NK-92 treated with Interleukin-12 subunit alpha and Interleukin-12 subunit beta, amount 100 ng/mL, for 24 hours (cell line): ENCODE data around the gene TRIM27.
A peak's percentile ranks its signal among the peaks of the same experiment; 100 is the strongest.
"Not testable (repeated sequence)": the region's sequence is repeated elsewhere in the genome, so short reads cannot be mapped to it uniquely, and the experiment has no call there.

Experiments
- DNase-seq: peaks from one replicate; lab custom pipeline; 2025; lab: John Stamatoyannopoulos, UW

The TRIM27 gene, protein sequence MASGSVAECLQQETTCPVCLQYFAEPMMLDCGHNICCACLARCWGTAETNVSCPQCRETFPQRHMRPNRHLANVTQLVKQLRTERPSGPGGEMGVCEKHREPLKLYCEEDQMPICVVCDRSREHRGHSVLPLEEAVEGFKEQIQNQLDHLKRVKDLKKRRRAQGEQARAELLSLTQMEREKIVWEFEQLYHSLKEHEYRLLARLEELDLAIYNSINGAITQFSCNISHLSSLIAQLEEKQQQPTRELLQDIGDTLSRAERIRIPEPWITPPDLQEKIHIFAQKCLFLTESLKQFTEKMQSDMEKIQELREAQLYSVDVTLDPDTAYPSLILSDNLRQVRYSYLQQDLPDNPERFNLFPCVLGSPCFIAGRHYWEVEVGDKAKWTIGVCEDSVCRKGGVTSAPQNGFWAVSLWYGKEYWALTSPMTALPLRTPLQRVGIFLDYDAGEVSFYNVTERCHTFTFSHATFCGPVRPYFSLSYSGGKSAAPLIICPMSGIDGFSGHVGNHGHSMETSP

GRCh38 chr6:28923318-28924102 is at the start of gene TRIM27:
TSS of gene TRIM27 (minus strand) at chr6:28923985. CDS start at chr6:28923632, 353 bp downstream.
- peak; percentile 72 for DNase-seq

DNA sequence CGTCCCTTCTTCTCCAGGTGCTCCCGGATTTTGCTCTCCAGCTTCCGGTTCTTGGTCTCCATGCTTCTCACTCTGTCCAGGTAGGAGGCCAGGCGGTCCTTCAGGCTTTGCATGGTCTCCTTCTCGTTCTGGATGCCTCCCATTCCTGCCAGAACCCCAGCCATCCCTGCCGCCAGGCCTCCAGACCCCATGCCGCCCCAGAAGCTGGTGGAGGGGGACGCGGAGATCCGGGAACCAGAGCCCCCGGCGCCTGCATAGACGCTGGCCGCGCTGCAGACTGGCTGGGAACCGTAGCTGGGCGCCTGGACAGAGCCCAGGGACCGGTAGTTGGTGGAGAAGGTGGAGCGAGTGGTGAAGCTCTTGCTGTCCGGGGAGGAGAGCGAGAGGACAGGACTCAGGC is 46.3 kb upstream of the TRIM27 start:
- not testable (repeated sequence) for DNase-seq

DNA sequence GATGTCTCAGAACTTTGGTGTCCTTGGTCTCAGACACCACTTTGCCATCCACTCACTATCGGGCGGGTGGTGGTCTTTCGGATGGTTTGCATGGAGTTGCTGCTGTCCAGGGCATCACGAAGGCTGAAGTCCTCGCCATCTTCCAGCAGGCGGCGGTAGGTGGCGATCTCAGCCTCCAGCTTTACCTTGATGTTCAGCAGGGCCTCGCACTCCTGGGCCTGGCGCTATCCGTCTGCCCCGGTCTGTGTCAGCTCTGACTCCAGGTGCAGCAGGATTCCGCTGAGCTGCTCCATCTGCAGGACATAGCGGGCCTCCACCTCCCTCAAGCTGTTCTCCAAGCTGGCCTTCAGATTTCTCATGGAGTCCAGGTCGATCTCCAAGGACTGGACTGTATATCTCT is 45.3 kb upstream of the TRIM27 start:
- no peak for DNase-seq

- DNase-seq = no peak
Observed at GRCh38 chr6:28968476-28968875, 44.7 kb upstream of the TRIM27 start.

- DNase-seq = no peak
Observed at GRCh38 chr6:28965706-28966105, 41.9 kb upstream of the TRIM27 start.

GRCh38 chr6:28960846-28961500 is 37.2 kb upstream of the TRIM27 start:
- DNase-seq = no peak

DNA sequence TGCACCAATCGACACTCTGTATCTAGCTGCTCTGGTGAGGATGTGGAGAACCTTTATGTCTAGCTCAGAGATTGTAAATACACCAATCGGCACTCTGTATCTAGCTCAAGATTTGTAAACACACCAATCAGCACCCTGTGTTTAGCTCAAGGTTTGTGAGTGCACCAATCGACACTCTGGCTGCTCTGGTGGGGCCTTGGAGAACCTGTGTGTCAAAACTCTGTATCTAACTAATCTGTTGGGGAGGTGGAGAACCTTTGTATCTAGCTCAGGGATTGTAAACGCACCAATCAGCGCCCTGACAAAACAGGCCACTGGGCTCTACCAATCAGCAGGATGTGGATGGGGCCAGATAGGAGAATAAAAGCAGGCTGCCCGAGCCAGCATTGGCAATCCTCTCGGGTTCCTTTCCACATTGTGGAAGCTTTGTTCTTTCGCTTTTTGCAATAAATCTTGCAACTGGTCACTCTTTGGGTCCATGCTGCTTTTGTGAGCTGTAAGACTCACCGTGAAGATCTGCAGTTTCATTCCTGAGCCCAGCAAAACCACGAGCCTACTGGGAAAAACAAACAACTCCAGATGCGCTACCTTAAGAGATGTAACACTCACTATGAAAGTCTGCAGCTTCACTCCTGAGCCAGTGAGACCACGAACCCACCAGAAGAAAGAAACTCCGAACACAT is 34.9 kb upstream of the TRIM27 start:
- not testable (repeated sequence) for DNase-seq

GRCh38 chr6:28957795-28958314 is 34.1 kb upstream of the TRIM27 start:
- DNase-seq = not testable (repeated sequence)

- no peak for DNase-seq
Observed at GRCh38 chr6:28956331-28956730, 32.5 kb upstream of the TRIM27 start.

DNA sequence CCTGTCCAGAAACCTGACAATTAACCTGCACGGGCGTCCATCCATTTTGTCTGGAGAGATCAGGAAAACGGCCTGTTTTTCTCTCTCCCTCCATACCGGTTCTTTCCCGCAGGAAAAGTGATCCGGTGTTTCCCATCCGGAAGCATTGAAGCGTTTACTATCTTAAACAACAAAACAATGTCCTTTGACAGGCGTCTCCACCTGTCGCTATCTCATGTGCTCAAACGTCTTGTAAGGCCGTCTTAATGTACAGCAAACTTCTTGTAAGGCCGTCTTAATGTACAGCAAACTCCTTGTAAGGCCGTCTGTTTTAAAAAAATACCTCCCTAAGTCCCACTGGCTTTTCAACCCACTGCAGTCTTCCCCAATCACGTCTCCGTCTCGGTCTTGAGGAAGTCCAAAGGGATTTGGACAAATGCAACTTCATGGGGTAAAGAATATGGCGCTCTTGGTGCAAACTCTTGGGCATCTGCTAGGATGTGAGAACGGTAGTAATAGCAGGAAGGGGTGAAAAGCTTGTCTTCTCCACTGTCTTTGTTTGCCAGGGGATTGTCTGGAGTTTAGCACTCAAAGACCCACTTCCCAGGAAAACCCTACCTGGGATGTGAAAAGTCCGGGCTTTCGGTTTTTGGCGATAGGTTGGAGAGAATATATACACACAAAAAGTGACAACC is 29.9 kb upstream of the TRIM27 start:
- DNase-seq = no peak

DNA sequence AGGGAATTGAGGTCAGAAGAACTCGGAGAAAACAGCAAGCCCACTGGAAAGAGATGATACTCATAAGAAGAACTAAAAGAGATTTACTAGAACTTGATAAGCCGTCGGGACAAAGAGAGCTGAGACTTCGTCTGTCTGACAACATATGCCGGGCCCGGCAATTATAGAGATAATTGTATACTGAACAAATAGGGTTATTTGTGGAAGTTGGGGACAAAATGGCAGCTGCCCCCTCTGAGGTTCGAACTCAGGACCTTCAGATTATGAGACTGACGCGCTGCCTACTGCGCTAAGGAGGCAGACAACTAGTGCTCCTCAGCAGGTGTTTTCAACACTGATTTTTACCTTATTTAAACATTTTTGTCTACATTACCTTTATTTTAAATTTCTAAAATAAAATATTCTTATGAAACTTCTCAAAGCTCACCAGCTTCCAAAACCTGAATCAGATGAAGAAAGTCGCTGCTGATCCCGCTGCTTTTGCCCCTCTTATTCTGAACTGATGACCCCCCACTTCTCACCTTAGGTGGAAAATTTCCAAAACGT is 29.3 kb upstream of the TRIM27 start:
- DNase-seq = peak; percentile 20

DNA sequence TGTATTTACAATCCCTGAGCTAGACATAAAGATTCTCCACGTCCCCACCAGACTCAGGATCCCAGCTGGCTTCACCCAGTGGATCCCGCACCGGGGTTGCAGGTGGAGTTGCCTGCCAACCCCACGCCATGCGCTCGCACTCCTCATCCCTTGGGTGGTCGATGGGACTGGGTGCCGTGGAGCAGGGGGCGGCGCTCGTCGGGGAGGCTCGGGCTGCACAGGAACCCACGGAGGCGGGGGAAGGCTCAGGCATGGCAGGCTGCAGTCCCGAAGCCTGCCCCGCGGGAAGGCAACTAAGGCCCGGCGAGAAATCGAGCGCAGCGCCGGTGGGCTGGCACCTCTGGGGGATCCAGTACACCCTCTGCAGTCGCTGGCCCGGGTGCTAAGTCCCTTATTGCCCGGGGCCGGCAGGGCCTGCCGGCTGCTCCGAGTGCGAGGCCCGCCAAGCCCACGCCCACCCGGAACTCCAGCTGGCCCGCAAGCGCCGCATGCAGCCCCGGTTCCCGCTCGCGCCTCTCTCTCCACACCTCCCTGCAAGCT is 25.9 kb upstream of the TRIM27 start:
- not testable (repeated sequence) for DNase-seq

DNA sequence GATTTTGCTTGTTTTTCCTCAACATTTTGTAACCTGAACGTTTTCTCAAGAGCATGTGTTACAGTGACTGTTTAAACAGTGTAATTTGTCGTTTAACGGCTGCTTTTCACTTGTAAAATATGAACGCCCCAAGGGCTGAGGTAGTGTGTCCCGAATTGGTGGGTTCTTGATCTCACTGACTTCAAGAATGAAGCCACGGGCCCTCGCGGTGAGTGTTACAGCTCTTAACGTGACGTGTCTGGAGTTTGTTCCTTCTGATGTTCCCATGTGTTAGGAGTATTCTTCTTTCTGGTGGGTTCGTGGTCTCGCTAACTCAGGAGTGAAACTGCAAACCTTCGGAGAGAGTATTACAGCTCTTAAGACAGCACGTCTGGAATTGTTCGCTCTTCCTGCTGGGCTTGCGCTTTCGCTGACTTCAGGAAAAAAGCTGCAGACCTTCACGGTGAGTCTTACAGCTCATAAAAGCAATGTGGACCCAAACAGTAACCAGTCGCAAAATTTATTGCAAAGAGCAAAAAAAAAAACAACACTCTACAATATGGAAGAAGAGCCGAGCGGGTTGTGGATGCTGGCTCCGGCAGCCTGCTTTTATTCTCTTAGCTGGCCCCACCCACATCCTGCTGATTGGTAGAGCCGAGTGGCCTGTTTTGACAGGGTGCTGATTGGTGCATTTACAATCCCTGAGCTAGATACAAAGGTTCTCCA is 25.1 kb upstream of the TRIM27 start:
- no peak for DNase-seq

GRCh38 chr6:28947831-28948270 is 24.1 kb upstream of the TRIM27 start:
- DNase-seq = no peak

- DNase-seq = no peak
Observed at GRCh38 chr6:28947067-28947765, 23.4 kb upstream of the TRIM27 start.

DNA sequence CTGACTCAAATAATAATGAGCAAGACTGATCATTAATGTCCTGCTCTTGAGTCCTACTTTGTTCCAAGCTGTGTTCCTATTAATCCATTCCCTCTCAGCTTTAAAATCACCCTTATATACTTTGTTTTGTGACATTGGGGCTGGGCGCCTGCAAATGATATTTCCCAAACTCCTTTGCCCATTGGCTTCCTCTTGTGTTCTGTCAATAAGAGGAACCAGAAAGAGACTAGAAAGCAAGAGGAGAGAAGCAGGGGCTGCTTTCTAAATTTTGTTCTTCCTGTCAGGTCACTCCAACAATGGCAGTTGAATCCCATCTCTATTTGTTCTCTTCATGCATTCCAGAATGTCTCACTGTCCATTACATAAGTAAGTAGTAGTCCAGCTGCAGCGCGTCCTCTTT is 21.6 kb upstream of the TRIM27 start:
- no peak for DNase-seq

DNA sequence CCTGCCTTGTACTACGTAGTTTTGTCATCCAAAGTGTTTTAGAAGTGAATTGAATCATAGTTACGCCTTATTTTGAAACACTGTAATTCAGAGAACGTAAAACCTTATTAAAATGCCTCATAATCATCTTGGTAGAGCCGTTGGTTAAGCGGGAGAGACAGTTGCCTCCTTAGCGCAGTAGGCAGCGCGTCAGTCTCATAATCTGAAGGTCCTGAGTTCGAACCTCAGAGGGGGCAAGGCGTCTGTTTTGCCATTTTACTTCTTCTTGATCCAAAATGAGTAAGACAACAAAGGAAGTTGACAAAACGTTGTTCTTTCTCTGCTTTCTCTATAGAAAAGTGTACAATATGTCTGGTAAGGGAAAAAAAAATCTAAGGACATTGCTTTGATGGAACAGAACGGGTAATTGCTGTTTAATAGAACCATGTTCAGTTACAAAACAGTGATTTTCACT is 20.7 kb upstream of the TRIM27 start:
- DNase-seq = peak; percentile 33

DNA sequence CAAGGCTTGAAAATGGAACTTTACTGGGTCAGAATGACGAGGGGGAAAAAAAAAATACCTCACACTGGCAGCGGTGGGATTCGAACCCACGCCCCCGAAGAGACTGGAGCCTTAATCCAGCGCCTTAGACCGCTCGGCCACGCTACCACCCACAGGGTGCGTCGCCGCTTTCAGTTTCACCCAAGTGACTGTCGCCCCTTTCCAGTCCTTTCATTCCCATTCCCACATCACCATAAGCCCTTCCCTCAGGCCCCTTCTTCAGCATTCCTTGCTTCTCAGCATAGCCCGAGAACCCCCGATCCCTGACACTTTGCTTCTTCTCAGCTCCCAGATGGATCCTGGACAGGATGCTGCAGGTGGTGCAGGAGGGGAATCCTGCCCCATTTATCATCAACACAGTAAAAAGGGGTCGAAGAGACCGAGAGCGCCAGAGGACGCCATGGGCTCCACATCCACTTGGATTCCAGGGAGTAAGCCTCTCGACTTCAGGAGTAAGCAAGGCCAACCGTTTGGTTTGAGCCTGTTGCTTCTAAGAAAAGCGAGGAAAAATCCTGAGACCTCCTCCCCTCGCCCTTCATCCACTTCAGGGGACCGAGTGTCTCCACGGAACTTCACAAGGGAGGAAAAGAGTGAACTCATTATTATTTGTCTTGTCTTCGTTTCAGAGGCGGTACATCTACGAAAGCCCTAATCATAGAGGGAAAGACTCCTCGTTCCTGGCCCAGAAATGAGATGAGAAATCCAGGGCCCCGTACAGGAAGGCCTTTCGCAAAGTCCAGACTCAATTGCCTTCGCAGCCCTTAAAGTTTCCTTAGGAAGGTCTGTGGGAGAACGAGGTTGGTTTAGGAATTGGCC is 20.0 kb upstream of the TRIM27 start:
- DNase-seq = peak; percentile 66
